Activated gamma-delta T cell treated with anti-CD3 and anti-CD28 coated beads, Interleukin-2, amount 50 U/mL, for 16 hours (primary cell): ENCODE results near the gene RPE.

Experiments used
- DNase-seq: peaks from one replicate; pipeline ENCODE4 v3.0.0-alpha.2; 2020; ENCODE audit warnings: low read depth

Gene RPE

DNA sequence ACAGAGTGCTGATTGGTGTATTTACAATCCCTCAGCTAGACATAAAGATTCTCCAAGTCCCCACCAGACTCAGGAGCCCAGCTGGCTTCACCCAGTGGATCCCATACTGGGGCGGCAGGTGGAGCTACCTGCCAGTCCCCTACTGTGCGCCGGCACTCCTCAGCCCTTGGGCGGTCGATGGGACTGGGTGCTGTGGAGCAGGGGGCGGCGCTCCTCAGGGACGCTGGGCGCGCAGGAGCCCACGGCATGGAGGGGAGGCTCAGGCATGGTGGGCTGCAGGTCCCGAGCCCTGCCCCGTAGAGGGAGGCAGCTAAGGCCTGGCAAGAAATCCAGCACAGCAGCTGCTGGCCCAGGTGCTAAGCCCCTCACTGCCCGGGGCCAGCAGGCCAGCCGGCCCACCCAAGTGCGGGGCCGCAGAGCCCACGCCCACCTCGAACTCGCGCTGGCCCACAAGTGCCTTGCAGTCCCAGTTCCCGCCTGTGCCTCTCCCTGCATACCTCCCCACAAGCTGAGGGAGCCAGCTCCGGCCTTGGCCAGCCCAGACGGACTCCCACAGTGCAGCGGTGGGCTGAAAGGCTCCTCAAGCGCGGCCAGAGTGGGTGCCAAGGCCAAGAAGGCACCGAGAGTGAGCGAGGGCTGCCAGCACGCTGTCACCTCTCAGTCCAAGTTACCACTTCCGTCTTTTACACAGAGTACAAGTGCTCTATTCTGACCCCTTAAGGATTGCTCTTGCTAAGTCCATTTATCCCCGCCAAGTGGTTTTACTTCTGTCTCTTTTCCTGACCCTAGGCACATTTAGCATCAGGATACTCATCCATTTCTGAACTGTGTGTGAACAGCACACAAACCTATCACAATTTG, 1.7 kb upstream of the RPE start:
- DNase-seq: no peak

DNA sequence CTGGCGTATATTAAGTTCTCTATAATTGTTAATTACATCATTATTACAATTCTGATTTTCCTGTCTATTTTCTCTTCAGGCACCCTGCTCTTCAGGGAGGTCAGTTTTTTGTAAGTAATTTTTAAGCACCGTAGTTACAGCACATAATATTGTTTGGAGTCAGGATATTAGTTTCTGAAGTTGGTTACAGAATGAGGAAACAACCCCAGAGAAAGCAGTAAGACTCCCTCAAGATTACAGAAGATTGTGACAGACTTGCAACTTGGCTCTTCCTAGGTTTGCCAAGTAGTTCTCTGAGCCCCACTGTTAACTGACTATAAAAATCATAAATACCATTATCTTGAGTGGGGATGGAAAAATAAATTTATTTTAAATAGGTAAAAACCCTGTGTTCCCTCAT, 921 bp downstream of the RPE start:
- no peak for DNase-seq

DNA sequence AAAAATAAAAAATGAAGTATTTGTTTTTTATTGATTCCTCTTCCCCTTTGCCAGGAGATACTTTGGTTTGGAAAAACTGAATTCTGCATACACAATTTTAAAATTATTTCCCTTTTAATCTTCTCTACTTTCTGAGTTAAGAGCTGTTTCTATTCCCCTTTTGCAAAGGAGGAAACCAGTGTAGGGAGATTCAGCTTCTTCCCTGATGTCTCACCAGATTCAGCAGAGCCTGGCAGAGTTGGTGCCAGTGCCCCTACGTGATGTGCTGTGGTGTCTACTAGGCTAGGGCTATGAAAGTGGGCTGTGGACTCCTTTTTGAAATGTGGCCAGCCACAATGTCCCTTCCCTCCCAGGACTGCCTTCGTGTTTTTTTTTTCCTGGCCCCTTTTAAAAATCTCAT, 2.4 kb downstream of the RPE start:
- no peak for DNase-seq

DNA sequence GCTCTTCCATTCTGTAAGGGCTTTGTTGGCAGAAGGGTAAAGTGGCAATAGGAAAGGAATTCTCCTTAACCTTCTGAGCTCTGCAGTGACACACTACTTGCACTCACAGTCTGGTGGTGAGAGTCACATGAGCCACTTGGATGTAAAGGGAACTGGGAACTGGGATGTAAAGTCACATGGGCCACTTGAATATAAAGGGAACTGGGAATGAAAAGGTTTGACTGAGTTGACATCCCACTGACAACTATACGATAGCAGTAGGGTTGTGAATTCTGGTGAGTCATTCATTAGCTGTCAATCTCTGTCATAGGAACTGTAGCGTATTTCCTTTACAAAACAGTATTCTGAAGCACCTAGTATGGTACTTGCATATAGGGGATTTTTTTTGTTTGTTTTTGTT, 5.5 kb downstream of the RPE start:
- no peak for DNase-seq

DNA sequence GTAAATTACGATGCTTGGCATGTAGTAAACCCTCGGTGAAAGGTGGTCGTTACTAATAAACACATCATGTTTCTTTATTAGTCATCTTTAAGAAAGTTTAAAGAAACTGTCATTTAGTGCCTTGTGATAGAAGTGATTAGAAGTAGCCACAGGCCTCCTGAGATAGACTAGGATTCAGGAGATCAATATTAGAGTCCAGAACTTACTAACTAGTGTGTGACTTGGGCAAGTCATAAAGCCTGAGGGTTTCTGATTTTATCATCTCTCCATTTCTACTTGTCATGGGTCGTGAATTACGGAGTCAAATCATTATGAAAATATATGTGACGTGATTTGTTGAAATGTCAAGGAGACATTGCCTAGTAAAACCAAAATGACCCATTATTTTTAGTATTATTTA, 6.7 kb downstream of the RPE start:
- DNase-seq: no peak

DNA sequence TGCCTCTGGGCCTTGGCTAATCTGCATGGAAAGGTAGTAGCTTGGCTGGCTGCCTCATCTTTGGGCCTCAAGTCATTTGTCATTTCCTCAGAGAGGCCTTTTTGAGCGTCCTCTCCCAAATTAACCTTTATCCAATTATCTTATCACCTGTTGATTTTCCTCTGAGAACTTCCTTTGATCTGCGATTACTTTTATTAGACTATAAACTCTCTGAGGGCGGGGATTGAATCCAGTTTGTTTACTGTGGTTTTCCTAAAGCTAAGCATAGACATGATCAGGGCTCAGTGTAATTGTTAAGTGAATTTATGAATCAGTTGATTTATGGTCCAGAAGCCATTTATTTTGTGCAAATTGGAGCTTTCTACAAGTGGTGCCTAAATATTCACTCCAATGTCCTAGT, 7.5 kb downstream of the RPE start:
- DNase-seq: no peak

DNA sequence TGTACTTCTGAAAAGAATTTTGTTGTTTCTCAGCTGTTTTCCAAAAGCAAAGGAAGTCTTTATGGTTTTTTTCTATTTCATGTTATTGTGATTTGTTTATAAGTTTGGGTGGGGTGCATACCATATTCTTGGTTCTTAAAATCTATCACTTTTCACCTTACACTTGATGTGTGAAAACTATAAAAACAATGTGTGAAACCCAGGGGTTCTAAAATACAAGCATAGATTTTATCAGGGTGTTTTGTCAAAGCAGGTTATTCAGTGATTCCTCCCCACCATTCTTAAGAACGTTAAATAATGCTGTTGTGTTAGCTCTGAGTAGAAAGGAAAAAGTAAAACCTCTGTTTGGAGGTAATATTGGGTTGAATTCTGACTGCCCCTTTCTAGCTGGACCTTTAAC, 17.7 kb downstream of the RPE start:
- no peak for DNase-seq

DNA sequence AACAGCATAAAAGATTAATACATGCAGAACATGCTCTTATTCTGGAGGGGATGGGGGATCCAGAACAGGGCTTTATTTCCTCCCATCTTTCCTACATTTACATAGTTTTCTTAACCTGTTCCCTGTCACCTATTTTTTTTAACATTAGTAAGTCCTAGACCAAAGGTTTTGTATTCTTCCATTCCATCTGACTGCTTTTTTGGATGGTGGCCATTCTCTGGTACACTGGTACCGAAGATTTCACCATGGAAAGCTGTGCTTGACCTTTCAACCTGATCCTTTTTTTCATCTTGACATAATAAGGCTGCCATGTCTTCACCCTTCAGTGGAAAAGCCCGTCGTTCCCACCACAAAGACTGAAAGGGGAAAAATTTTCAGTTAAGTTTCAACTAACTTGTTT, 20.4 kb downstream of the RPE start:
- no peak for DNase-seq

DNA sequence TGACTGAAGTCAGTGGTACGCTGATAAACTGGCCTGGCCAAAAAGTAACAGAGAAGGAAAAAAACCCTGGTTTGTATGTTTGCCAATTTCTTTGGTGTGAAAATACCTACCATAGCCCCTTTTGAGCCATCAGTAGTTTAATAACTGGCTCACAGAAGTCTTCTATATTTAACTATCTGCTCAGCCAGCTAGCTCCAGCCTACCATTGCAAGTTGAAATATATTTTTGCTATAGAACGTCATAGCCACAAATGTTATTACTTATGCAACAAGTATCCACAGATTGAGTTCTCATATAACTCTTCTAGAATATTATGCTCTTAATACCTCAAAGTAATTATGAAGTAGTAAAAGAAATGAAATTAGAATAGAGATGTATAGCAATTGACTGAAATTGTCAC, 25.2 kb downstream of the RPE start:
- no peak for DNase-seq

DNA sequence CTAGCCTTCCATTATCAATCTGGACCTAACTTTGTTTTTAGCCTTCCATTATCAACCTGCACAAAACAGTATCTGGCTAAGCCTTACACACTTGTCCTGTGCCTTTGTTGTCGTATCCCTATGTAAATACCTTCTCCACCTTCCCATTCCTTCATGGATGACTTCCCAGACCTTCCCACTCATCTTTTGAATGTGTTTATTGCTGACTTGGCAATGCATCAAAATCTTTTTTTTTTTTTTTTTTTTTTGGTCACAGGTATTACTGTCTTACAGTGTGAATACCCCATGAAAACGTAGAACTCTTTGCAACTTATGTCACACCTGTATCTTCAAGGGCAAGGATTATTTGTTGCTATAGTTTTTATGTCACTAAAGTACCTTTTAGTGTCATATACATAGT, 25.7 kb downstream of the RPE start:
- DNase-seq: no peak

DNA sequence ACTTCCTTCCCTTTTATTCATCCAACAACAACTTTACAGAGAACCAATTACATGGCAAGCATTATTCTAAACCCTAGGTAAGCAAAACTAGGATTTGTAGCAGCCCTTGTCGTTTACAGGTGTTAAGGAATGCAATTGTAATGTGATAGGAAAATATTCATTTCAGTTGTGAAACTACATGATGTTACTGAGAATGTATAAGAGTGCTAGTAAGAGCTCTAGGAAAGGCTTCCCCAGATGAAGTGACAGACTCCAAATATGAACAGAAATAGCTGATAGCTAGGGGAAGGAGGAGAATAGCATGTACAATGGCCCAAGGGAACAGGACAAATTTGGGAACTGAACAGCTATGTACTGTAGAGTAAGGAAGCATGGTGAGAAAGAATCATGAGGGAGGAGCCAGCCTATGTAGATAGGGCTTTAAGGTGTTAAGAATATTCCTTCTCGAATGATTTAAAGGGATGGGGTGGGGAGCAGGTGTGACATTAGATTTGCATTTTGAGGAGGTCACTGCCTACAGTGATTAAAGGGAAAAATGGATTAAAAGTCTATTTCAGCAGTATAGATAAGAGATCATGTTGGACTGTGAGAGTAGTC, 31.7 kb downstream of the RPE start:
- no peak for DNase-seq

DNA sequence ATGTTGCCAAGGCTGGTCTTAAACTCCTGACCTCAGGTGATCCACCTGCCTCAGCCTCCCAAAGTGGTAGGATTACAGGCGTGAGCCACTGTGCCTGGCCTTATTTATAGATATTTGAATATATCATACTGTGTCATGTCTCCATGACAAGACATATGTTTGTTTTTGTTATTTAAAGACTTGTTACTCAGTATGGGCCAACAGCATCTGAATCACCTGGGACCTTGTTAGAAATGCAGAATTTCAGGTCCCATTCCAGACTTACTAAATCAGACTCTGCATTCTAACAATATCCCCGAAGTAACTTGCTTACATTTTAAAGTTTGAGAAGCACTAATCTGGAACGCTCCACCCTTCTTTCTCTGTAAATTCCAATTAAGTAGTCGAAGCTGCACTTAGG, 33.2 kb downstream of the RPE start:
- no peak for DNase-seq

DNA sequence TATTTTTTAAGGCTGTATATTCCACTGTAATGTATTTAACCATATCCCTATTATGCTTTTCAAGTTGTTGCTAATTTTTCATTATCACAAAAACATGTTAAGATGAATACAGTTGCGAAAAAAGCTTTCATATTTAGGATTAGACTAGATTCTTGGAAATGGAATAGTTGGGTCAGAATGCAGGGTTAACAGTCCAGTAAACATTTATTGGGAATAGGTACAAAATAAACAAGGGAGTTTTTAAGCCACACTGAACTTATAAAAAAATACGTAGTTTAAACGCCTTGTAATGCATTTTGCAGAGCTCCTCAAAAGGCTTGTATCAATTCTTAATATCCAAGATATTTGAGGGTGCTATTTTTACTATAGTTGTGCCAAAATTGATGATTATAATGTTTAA, 35.6 kb downstream of the RPE start:
- DNase-seq: no peak

DNA sequence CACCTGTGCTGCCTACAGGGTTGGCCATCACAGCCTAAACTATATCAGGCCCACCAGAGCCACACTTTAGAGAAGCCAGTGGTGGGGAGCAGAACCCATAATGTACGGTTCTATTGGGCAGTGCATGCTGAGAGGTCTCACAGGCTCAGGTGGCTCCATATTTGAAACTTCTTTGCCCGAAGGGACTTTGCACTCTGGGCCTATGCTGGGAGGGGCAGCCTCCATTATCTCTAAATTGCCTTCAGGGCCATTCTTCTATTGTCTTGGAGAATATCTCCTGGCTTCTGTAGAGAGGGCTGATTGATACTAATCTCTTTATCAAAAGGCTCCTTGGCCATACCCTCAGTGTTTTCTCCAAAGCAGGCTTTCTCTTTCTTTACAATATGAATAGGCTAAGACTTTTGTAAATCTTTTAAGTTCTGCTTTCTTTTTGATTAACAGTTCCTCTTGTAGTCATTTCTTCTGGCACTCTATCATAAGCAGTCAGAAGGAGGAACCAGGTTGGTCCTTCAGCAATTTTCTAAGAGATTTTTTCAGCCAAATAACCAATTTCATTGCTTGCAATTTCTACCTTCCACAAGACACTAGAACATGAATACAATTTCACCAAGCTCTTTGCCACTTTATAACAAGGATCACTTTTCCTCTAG, 44.5 kb downstream of the RPE start:
- no peak for DNase-seq

DNA sequence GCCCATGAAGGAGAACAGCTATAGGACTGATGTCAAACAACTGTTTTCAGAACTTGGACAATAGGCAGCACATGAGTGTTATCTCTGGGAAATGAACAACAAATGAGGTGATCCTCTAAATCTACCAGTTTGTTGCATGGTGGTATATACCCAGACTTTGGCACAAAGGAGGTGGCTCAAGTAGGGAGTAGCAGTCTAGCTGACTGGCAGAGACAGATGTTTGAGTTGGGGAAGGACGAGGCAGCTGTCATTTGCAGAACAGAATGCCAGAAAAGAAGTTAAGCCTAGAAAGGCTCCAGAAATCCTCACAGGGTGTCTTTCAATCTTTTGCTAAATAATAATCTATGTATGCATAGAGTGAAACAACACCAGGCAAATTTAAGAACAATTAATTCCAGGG, 47.4 kb downstream of the RPE start:
- DNase-seq: no peak

DNA sequence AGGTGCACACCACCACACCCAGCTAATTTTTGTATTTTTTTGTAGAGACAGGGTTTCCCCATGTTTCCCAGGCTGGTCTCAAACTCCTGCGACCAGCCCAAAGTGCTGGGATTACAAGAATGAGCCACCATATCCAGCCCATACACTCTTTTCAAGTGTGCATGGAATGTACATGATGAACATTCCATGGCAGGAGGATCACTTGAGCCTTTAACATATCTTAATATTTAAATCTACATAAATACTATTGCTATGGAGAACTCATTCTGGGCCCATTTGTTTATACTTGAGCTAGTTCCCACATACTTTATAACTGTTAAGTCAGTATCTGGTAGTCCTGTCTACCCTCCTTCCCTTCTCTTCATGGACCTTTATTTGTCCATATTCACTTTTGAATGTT, 48.4 kb downstream of the RPE start:
- no peak for DNase-seq

DNA sequence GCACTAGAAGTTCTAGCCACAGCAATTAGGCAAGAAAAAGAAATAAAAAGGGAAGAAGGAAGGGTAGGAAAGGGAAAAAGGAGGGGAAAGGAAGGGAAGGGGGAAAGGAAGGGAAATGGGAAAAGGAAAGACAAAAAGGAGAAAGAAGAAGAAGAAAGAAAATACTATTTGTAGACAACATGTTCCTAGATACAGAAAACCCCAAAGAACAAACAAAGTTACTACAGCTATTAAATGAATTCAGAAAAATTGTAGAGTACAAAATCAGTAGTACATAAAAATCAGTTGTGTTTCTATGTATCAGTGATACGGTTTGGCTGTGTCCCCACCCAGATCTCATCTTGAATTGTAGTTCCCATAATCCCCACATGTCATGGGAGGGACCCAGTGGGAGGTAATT, 52.3 kb downstream of the RPE start:
- no peak for DNase-seq

DNA sequence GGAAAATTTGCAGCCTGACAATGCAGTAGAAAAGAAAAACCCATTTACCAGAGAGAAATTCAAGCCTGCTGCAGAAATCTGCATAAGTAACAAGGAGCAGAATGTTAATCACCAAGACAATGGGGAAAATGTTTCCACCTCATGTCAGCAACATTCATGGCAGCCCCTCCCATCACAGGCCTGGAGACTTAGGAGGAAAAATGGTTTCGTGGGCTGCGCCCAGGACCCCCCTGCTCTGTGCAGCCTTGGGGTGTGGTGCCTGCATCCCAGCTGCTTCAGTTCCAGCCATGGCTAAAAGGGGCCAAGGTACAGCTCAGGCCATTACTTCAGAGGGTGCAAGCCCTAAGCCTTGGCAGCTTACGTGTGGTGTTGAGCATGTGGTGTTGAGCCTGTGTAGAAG, 53.4 kb downstream of the RPE start:
- no peak for DNase-seq

DNA sequence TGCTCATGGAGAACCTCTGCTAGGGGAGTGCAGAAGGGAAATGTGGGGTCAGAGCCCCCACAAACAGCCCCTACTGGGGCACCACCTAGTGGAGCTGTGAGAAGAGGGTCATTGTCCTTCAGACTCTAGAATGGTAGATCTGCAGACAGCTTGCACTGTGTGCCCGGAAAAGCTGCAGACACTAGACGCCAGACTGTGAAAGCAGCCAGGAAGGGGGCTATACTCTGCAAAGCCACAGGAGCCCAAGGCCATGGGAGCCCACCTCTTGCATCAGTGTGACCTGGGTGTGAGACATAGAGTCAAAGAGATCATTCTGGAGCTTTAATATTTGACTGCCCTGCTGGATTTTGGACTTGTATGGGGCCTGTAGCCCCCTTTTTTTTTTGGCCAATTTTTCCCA, 60.9 kb downstream of the RPE start:
- DNase-seq: no peak
